SH-SY5Y (cell line): ENCODE data around the gene WDR20.

Experiments used
- GATA2 ChIP-seq: IDR thresholded peaks from 2 replicates; pipeline ENCODE4 v1.6.1; 2011; ENCODE audit warnings: mild to moderate bottlenecking, low read depth, low read length
- GATA3 ChIP-seq: IDR thresholded peaks from 2 replicates; pipeline ENCODE4 v1.6.1; 2011; ENCODE audit warnings: low read depth, mild to moderate bottlenecking, low read length, moderate library complexity

- TF ChIP-seq GATA2 = no peak
- no peak for TF ChIP-seq GATA3
Measured at GRCh38 chr14:102183886-102184285, 44.2 kb downstream of the WDR20 start.
